ENCODE measurements around the gene SMOC1. TPM values are rescaled to one million over a fixed set of nuclear protein-coding genes. Genes with fewer than 3 reads are reported as not detected.

SMOC1 gene
- total RNA-seq, 1 experiment from 2014 or later, result not detected

DNA sequence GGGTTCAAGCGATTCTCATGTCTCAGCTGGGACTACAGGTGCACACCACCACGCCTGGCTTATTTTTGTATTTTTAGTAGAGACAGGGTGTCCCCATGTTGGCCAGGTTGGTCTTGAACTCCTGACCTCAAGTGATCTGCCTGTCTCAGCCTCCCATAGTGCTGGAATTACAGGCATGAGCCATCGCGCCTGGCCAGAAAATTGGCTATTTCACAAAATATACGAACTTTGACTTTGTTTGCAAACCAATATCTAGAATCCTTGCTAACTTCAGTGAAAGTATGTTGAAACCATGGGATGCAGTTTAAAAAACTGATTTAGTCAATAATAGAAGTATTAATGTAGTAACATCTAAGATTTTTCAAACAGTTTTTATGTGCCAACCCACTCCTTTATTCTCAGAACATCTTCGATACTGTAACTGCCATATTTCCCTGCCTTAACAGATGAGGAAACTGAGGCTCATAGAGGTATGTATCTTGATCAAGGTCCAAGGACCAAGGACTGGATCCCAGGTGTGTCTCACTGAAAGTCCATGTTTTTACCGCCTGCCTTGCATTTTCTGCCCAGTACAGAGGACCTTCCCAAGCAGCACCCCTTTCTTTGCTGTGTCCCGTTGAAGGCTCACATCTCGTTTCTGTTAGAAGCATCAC lies 54.5 kb downstream of the SMOC1 start:
- no peaks in the 10 kb centered on the region for H3K36me3 ChIP-seq (ENCODE audit: low read depth)
- intact Hi-C loops (cut with micrococcal nuclease; ENCODE audit: unreplicated experiment), result no loop called here
- no peaks in the 10 kb centered on the region for H4K20me1 ChIP-seq (ENCODE audit: insufficient read depth)
- no peaks in the 10 kb centered on the region for H3F3A ChIP-seq (ENCODE audit: insufficient read depth, low read depth)
- TF ChIP-seq EZH2 (IDR thresholded peaks at IDR 0.05; ENCODE audit: low read depth), result no peak
- TF ChIP-seq, protein P1, sequence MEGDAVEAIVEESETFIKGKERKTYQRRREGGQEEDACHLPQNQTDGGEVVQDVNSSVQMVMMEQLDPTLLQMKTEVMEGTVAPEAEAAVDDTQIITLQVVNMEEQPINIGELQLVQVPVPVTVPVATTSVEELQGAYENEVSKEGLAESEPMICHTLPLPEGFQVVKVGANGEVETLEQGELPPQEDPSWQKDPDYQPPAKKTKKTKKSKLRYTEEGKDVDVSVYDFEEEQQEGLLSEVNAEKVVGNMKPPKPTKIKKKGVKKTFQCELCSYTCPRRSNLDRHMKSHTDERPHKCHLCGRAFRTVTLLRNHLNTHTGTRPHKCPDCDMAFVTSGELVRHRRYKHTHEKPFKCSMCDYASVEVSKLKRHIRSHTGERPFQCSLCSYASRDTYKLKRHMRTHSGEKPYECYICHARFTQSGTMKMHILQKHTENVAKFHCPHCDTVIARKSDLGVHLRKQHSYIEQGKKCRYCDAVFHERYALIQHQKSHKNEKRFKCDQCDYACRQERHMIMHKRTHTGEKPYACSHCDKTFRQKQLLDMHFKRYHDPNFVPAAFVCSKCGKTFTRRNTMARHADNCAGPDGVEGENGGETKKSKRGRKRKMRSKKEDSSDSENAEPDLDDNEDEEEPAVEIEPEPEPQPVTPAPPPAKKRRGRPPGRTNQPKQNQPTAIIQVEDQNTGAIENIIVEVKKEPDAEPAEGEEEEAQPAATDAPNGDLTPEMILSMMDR (conservative IDR thresholded peaks at IDR 0.05), result no peak
- BruUV-seq (replicated peaks), result no TSS peak
- H3K4me1 ChIP-seq (replicated peaks; ENCODE audit: insufficient read depth), result no peaks in the 10 kb centered on the region
- no peaks in the 10 kb centered on the region for H3K9me2 ChIP-seq (ENCODE audit: insufficient read depth)
- H3K9me3 ChIP-seq (ENCODE audit: insufficient read depth, low read depth), result no peaks in the 10 kb centered on the region
- no peak overlapping the region for H3K27ac ChIP-seq
- no peak overlapping the region for H3K4me2 ChIP-seq
- ChIA-PET POLR2A (ENCODE audit: unreplicated experiment) (no interaction called here), CTCF (no interaction called here)
- peaks cover 89% of the 10 kb centered on the region for H3K27me3 ChIP-seq (ENCODE audit: insufficient read depth, low read depth)
- H3K79me2 ChIP-seq (ENCODE audit: low read depth), result no peaks in the 10 kb centered on the region
- H3K4me3 ChIP-seq, result no peak overlapping the region
- H2AFZ ChIP-seq, result no peak overlapping the region
- DNase-seq, result no peak

DNA sequence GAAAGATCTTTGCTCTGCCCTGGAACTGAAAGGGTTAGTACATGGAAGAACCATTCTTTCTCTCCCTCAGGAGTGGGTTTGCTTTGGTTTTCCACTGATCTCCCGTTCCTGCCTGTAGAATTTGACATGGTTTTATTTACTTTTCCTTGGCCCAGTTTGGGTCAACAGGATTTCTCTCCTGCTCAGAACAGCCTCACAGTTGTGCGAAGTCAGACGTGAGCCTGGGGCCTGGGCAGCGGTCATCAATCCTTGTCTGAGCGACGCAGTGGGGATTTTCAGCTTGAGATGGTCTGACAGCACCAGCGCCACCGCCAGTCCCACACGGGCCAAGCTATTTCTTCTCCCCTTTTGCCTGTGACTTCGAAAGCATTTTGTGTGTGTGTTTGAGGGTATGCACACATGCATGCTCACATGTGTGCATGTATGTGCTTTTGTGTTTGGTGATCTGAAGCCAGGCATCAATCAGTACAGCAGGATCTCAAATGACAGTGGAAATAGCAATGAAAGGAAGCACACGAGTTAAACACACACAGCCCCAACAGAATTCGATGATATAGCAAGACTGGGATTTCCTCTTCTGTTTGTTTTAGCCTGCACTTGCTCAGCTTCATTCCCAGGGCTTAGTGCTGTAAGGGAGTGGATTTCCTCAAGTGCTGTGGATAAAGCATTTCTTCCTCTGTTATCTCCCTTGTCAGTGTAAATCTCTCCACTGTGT lies 58.3 kb downstream of the SMOC1 start:
- intact Hi-C loops (cut with micrococcal nuclease; ENCODE audit: unreplicated experiment), result no loop called here
- no peak overlapping the region for H3K4me2 ChIP-seq
- ChIA-PET CTCF (no interaction called here), POLR2A (ENCODE audit: unreplicated experiment) (no interaction called here)
- H3K4me1 ChIP-seq (replicated peaks; ENCODE audit: insufficient read depth), result no peaks in the 10 kb centered on the region
- H3K4me3 ChIP-seq, result no peak overlapping the region
- H3K9me2 ChIP-seq (ENCODE audit: insufficient read depth), result no peaks in the 10 kb centered on the region
- H2AFZ ChIP-seq, result no peak overlapping the region
- DNase-seq, result no peak
- no peaks in the 10 kb centered on the region for H3K79me2 ChIP-seq (ENCODE audit: low read depth)
- H3K9me3 ChIP-seq (ENCODE audit: insufficient read depth, low read depth), result no peaks in the 10 kb centered on the region
- no peaks in the 10 kb centered on the region for H3F3A ChIP-seq (ENCODE audit: insufficient read depth, low read depth)
- no TSS peak for BruUV-seq (replicated peaks)
- no peak overlapping the region for H3K27ac ChIP-seq
- H3K27me3 ChIP-seq (ENCODE audit: insufficient read depth, low read depth), result peaks cover 78% of the 10 kb centered on the region
- TF ChIP-seq, protein P1 (conservative IDR thresholded peaks at IDR 0.05), result no peak
- no peaks in the 10 kb centered on the region for H3K36me3 ChIP-seq (ENCODE audit: low read depth)
- H4K20me1 ChIP-seq (ENCODE audit: insufficient read depth), result no peaks in the 10 kb centered on the region

DNA sequence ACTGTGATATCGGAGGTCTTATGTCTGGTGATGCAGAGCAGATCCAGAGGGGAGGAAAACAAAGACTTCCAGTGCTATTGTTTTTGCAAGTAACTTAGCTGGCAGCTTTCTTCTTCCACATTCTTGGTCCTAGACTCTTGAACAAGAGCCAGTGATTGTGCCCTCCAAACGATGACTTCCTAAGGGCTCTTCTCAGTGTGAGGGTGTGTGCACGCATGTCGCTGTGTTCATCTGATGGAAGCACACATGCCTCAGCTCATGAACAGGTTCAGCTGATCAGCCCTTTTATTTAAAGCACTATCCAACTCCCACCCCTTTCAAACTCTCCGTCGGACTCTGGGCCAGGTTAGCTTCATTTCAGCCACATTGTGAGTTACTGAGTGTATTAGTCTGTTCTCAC lies 59.5 kb downstream of the SMOC1 start:
- no peaks in the 10 kb centered on the region for H3K36me3 ChIP-seq (ENCODE audit: low read depth)
- ChIA-PET POLR2A (ENCODE audit: unreplicated experiment) (no interaction called here), CTCF (no interaction called here)
- H3K4me3 ChIP-seq, result no peak overlapping the region
- DNase-seq, result no peak
- H3K27ac ChIP-seq, result no peak overlapping the region
- H3K27me3 ChIP-seq (ENCODE audit: insufficient read depth, low read depth), result peaks cover 68% of the 10 kb centered on the region
- no peak overlapping the region for H3K4me2 ChIP-seq
- H3K4me1 ChIP-seq (replicated peaks; ENCODE audit: insufficient read depth), result no peaks in the 10 kb centered on the region
- no peaks in the 10 kb centered on the region for H4K20me1 ChIP-seq (ENCODE audit: insufficient read depth)
- H2AFZ ChIP-seq, result no peak overlapping the region
- no TSS peak for BruUV-seq (replicated peaks)
- intact Hi-C loops (cut with micrococcal nuclease; ENCODE audit: unreplicated experiment), result no loop called here
- H3K9me3 ChIP-seq (ENCODE audit: insufficient read depth, low read depth), result no peaks in the 10 kb centered on the region
- TF ChIP-seq, protein P1 (conservative IDR thresholded peaks at IDR 0.05), result no peak
- no peak for TF ChIP-seq EZH2 (IDR thresholded peaks at IDR 0.05; ENCODE audit: low read depth)
- H3K79me2 ChIP-seq (ENCODE audit: low read depth), result no peaks in the 10 kb centered on the region
- H3F3A ChIP-seq (ENCODE audit: insufficient read depth, low read depth), result no peaks in the 10 kb centered on the region
- no peaks in the 10 kb centered on the region for H3K9me2 ChIP-seq (ENCODE audit: insufficient read depth)
